Esophagus muscularis mucosa (tissue), 4 donors: ENCODE data around the gene LUC7L2. TPM values are rescaled to one million over a fixed set of nuclear protein-coding genes. Genes with fewer than 3 reads are reported as not detected.

Experiments used
- DNase-seq: peaks from one replicate; pipeline ENCODE4 v3.0.0-alpha.2; 2017; ENCODE audit errors: extremely low spot score
- H3K27ac ChIP-seq, 4 donors: fragments of 200-600 bp; sonication (generic); replicated peaks in 1 of 4; 1 replicate in 3 of 4; 2 replicates in 1 of 4; pipeline ENCODE4 v1.5.1; 2016 to 2019; ENCODE audit warnings: mild to moderate bottlenecking in 1 of 4
- H3K27me3 ChIP-seq, 4 donors: fragments of 200-600 bp; sonication (generic); one replicate each; pipeline versions ENCODE4 v1.5.1 to v1.6.0; 2016 to 2019
- H3K36me3 ChIP-seq, 4 donors: fragments of 200-600 bp; sonication (generic); one replicate each; pipeline ENCODE4 v1.5.1; 2016 to 2019
- H3K4me1 ChIP-seq, 4 donors: fragments of 200-600 bp; sonication (generic); one replicate each; pipeline ENCODE4 v1.5.1; 2016 to 2019
- H3K4me3 ChIP-seq, 4 donors: fragments of 200-600 bp; sonication (generic); 1 replicate in 2 of 4; 2 replicates in 2 of 4; pipeline ENCODE4 v1.5.1; 2016 to 2019; ENCODE audit warnings: mild to moderate bottlenecking in 4 of 4, moderate library complexity in 1 of 4
- H3K9me3 ChIP-seq, 4 donors: fragments of 200-600 bp; sonication (generic); 1 replicate in 3 of 4; 2 replicates in 1 of 4; pipeline ENCODE4 v1.5.1; 2016 to 2019
- CTCF ChIP-seq, 3 experiments: fragments of 200-600 bp in 2 of 3; fragments of 450-650 bp in 1 of 3; sonication (generic) in 2 of 3; IDR thresholded peaks; one replicate each; pipeline ENCODE4 v1.5.1; 2017 to 2019; ENCODE audit warnings: antibody characterized with exemption in 3 of 3, mild to moderate bottlenecking in 2 of 3, moderate library complexity in 1 of 3
- EP300 ChIP-seq: sonication (generic); formaldehyde crosslinking; IDR thresholded peaks from one replicate; pipeline ENCODE4 v1.6.1; 2017; ENCODE audit warnings: antibody characterized with exemption
- POLR2A ChIP-seq: fragments of 450-650 bp; IDR thresholded peaks from one replicate; pipeline ENCODE4 v1.6.1; 2017; ENCODE audit warnings: antibody characterized with exemption, moderate library complexity, mild to moderate bottlenecking, low read depth
- POLR2AphosphoS5 ChIP-seq, 2 donors: sonication (generic); formaldehyde crosslinking; IDR thresholded peaks; one replicate each; pipeline ENCODE4 v1.6.1; 2017; ENCODE audit warnings: antibody characterized with exemption in 2 of 2
- WGBS: methylation state at CpG from one replicate; pipeline ENCODE4 v1.1.5; 2018; 5-methylcytosine and 5-hydroxymethylcytosine counted together
- intact Hi-C: fragments of 100-400 bp; cut with DNase I; formaldehyde crosslinking; loops from one replicate; pipeline ENCODE4 v1.15.1; 2023
- total RNA-seq, 4 donors: library from RNA; depleted of rRNA; stranded (reverse); fragments of >200 nt; gene quantifications; one replicate each; pipeline versions ENCODE4 v1.1.0 to v1.2.1, GENCODE V29; 2016

Gene LUC7L2
- total RNA-seq, 4 donors from 2014 or later = 56.0 to 63.7 (median 58.3) TPM

GRCh38 chr7:139367438-139368155 is 7.9 kb downstream of the LUC7L2 start:
- Histone ChIP-seq H3K4me1 (peaks cover 72 to 98% (median 89%) of the 10 kb centered on the region in 4 donors), H3K9me3 (no peaks in the 10 kb centered on the region), H3K36me3 (peaks cover 0 to 15% (median 0%) of the 10 kb centered on the region in 4 donors), H3K27ac (no peak overlapping the region), H3K27me3 (no peaks in the 10 kb centered on the region), H3K4me3 (no peak overlapping the region)
- 74% methylated on average over 6 of the region's 6 CpGs for WGBS
- DNase-seq = no peak
- intact Hi-C loops = no loop called here
- TF ChIP-seq CTCF (IDR thresholded peaks at IDR 0.05) = no peak
- no peak for TF ChIP-seq POLR2A
- no peak for TF ChIP-seq EP300
- TF ChIP-seq POLR2AphosphoS5 (IDR thresholded peaks at IDR 0.05) = no peak

GRCh38 chr7:139370301-139370942 is 10.7 kb downstream of the LUC7L2 start:
- WGBS = 59% methylated on average over 5 of the region's 5 CpGs
- Histone ChIP-seq H3K4me1 (peaks cover 65 to 98% (median 89%) of the 10 kb centered on the region in 4 donors), H3K36me3 (peaks cover 0 to 17% (median 0%) of the 10 kb centered on the region in 4 donors), H3K4me3 (no peak overlapping the region), H3K9me3 (no peaks in the 10 kb centered on the region), H3K27ac (no peak overlapping the region), H3K27me3 (no peaks in the 10 kb centered on the region)
- DNase-seq = no peak
- intact Hi-C loops = no loop called here
- TF ChIP-seq POLR2A = no peak
- TF ChIP-seq CTCF (IDR thresholded peaks at IDR 0.05) = no peak
- TF ChIP-seq POLR2AphosphoS5 (IDR thresholded peaks at IDR 0.05) = no peak
- TF ChIP-seq EP300 = no peak

GRCh38 chr7:139370943-139371313 is 11.2 kb downstream of the LUC7L2 start:
- WGBS = 73% methylated on average over 1 of the region's 1 CpG
- TF ChIP-seq CTCF (IDR thresholded peaks at IDR 0.05) (no peak), EP300 (no peak)
- DNase-seq = no peak
- Histone ChIP-seq H3K4me1 (peaks cover 65 to 96% (median 85%) of the 10 kb centered on the region in 4 donors), H3K36me3 (peaks cover 0 to 12% (median under 1%) of the 10 kb centered on the region in 4 donors), H3K27me3 (no peaks in the 10 kb centered on the region), H3K9me3 (no peaks in the 10 kb centered on the region), H3K27ac (no peak overlapping the region), H3K4me3 (no peak overlapping the region)
- intact Hi-C loops = no loop called here

GRCh38 chr7:139374246-139374645 is 14.6 kb downstream of the LUC7L2 start:
- Histone ChIP-seq H3K36me3 (peaks cover 15 to 34% (median 26%) of the 10 kb centered on the region in 4 donors), H3K4me3 (no peak overlapping the region), H3K9me3 (no peaks in the 10 kb centered on the region), H3K4me1 (peaks cover 41 to 63% (median 58%) of the 10 kb centered on the region in 4 donors), H3K27ac (no peak overlapping the region), H3K27me3 (no peaks in the 10 kb centered on the region)
- intact Hi-C loops = no loop called here
- TF ChIP-seq CTCF (IDR thresholded peaks at IDR 0.05) (no peak), POLR2A (no peak)
- peak; percentile 50 for DNase-seq
- WGBS = 87% methylated on average over 6 of the region's 6 CpGs
